Ammon's horn (tissue), 1 donor: ENCODE results near the gene CDK16.

Source experiments
- DNase-seq: peaks from one replicate; pipeline ENCODE4 v3.0.0-alpha.2; 2016; ENCODE audit warnings: low spot score

The CDK16 gene

DNA sequence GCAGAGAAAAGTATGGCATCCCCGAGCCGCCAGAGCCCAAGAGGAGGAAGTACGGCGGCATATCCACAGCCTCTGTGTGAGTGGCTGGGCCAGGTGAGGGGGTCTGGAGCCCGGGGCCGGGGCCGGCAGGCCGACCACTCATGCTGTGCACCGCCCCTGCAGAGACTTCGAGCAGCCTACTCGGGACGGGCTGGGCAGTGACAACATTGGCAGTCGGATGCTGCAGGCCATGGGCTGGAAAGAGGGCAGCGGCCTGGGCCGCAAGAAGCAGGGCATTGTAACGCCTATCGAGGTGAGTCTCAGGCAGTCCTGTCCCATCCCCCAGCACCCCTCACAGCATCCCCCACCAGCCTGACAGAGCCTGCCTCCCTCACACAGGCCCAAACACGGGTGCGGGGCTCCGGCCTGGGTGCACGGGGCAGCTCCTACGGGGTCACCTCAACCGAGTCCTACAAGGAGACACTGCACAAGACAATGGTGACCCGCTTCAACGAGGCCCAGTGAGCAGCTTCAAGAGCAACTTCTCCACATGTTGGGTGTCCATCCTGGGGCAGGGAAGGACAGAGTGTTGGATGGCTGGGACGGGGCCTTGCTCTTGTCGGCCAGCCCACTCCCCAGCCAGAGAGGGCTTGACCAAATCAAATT, 32.3 kb upstream of the CDK16 start:
- DNase-seq: no peak

DNA sequence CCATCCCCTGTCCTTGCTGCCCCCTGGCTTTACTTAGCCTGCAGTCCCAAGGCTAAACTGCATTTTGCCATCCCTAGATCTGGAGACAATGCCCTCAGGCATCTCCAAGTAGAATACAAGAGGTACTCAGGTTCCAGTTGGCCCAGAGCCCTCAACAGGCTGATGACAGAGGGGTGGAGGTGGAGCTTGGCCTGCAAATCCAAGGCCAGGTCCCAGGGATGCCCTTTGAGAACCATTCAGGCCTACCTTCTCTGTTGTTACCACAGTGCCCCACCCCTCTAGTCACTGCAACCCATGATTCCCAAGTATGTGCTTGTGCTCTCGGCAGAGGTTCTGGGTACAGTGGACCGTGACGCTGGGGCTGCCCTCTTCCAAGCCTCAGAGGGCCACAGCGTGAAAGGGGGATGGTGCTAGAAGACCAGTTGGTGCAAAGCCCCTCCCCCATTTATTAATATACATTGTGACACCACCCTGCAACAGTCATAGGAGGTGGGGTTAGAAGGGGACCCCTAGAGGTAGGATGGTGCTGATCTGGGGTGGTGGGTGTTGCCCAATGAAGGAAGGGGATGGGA, 31.3 kb upstream of the CDK16 start:
- DNase-seq: no peak

DNA sequence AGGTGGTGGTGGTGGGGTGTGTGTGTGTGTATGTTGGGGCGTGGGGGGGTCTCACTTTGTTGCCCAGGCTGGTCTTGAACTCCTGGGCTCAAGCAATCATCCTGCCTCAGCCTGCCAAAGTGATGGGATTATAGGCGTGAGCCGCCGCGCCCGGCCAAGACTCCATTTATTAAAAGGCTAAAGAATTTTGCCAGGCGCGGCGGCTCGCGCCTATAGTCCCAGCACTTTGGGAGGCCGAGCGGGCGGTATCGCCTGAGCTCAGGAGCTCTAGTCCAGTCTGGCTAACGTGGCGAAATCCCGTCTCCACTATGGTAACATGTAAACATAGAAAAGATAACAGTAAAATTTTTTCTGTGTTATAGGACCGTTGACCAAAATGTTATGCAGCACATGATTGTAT, 28.6 kb upstream of the CDK16 start:
- DNase-seq: no peak

DNA sequence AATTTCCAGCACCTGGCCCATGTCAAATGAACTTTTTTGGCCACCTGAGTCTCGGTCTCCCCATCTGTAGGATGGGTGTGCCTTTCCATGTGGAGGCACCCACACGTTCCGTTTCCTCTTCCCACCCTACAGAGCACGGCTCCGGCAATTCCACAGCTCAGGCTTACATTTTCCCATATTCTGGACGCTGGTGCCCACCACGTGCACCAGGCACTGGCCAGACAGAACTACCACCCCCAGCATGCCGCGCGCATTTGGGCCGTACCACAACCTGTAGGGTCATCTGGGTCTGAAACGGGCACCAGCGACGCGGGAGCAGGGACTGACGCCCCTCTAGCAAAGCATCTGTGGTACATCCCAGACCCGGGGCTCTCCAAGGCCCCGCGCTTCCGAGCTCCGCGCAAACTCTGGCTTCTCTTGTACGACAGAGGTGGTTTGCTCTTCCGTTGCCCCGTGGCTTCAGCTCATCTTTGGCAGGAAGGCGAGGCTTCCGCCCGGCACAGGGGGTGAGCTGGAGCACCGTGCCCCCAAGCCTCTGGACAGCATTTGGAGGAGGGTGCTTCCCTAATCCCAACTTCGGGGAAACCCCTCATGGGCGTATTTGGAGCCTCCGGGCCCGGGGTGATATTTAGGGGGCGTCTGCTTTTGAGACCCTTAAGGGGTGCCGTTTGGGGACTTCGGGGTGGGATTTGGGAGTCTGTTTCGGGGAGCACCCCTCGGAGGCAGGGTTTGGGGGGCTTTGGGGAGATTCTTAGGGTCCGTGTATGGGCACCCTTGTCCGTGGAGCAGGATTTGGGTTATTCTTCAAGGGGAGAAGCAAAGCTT, 27.8 kb upstream of the CDK16 start:
- peak; percentile 93 for DNase-seq

DNA sequence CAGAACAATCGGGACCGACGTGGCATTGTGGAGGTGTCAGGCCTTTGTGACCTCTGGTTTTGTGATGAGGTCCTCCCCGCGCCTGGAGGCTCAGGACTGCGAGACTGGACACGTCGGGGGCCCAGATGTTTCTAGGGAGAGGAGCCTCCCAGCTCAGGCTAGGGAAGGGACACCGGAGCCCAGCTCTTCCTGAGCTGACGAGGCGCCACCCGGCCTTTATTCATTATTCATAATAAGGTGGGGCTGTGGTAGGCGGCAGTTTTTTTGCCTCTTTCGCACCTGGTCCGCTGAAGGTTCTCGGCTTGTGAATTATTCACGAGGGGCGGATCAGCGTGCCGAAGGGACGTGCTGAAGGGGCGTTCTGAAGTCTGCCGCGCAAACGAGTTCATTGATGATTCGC, 27.1 kb upstream of the CDK16 start:
- DNase-seq: no peak

DNA sequence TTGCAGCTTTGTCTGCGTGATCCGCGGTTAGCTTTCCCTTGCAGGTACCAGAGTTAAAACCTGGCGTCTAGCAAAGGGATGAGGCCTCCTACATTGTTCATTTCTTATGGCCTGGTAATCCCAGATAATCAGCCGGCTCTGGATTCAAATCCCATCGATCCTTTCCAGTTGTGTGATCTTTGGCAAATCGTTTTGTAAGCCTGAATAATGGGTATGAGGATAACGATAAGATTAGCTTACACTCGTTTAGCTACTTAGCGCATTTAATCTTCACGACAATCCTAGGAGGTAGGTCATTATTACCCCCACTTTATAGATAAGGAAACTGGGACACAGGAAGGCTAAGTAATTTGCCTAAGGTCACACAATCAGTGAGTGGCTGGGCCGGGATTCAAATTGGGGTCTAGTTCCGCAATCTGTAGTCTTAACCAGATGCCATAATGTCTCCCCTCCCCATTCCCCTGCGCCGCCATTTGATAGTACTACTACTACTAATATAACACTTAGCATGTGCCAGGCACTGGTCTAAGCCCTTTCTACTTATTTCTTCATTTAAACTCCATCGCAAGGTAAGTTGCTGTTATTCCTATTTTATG, 26.6 kb upstream of the CDK16 start:
- no peak for DNase-seq

DNA sequence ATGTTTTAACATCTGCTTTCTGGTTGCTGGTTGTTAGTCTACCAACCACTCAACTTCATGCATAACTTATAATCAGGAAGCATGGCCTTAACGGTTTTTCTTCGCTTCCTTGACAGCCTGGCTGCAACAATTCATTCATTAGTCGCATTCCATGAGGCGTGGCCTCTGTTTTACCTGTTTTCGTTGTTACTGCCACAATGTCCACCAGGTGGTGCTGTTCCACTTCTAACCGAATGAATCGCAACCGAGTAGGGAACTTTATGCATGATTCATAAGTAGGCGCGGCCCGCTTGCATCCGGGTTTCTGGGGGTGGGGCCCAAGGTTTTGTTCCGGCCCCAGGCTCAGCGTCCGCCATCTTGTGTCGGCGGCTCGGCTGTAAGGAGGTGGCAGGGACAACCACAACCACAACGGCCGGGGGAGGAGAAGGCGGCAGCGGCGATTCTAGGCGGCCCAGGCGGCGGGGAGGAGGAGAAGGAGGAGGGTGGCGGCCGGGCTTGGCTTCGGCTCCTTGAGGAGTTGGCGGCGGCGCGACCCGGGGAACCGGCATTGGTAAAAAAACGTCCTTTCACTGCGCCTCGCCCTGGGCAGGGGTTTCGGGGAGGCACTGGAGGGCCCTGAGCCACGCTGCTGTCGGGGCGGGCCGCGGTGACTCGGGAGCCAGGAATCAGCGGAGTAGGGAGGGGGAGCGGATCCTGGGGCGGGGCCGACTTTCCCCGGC, 24.8 kb upstream of the CDK16 start, which contains the start of gene UBA1:
Gene UBA1 (plus strand): TSS at position 355 of the 719 bp plus-strand sequence. CDS start 4,974 bp downstream, outside the sequence.
- peak; percentile 94 for DNase-seq

DNA sequence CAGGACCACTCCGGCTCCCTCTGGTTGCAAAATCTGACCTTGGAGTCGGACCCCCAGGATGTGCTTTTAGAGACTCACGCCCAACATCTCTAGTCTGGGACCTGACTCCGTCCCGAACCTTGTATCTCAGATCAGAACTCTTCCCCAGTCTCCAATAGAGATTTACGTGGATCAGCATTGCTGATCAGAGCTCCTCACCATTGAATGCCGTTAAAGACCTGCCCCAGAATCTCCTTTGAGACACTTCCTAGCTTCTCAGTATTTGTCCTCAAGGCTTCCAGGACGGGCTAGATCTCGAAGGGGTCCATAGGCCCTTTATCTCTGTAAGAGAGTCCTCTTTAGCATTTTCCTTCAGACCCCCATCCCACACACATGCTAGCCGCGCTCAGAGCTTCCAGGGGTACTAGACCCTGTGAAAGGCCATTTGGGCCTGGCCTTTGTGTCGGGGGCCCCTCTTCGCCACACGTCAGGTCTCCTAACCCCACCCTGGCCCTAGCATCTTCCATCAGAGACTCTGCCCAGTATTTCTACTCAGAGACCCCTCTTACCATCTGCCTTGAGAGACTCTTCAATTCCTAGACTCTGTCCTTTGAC, 24.2 kb upstream of the CDK16 start:
- DNase-seq: no peak

DNA sequence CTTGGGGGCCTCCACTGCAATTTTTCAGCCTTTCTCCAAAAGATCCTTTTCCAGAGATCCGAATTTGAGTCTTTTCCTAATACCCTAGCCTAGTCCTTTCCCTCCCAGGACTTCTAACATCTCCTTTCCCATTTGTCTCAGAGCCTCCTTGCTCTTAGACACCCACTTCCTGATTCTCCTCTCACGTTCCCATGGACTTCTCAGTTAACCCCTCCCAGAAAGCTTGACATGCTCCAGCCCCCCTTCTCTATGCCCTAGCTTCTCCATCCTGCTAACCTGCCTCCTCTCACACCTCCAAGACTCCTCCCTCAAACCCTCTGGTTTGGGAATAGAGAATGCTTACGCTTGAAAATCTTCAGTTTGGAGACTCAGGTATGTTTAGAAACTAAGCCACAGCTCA, 22.4 kb upstream of the CDK16 start:
- no peak for DNase-seq

DNA sequence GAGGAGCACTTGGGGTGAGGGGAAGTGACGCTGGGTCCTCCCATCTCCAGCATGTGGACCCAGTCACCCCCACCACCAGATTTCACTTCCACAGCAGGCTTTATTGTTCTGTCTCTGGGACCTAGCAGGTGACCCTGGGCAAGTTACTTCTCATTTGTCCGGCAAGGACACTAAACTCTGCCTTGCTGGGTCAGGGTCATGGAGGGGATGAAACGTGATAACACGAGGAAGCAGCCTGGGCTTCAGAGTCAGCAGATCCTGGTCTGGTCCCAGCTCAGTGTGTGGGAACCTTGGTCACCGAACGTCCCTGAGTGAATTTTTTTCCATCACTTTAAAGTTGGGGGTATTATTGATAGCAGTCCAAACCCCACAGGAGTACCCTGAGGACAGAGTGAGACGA, 21.0 kb upstream of the CDK16 start:
- DNase-seq: no peak

DNA sequence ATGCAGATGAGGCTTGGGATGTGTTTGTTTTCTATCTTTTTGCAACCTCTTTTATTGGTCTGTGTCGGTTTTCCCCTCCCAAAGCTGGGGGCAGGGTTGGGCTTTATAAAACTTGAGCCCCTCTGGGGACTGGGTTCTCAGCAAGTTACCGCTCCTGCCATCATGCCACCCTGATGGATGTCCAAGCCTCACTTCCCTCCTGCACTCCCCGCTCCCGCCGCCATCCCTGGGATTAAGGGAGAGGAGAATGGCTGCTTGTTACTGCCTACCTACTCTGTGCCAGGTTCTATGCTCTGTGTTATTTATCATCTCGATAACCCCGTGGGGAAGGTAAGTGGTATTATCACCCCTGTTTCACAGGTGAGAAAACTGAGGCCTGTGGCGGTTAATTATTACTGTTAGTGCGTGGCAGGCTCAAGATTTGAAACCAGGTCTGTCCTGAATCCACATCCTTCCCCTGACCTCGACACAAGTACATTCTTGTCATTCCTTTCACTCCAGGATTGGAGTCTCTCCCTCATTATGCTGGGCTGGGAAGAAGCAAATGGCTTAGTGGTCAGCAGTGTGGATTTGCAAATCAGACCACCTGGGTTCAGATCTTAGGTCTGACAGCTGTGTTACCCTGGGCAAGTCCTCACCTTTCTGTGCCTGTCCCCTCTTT, 20.3 kb upstream of the CDK16 start:
- no peak for DNase-seq

DNA sequence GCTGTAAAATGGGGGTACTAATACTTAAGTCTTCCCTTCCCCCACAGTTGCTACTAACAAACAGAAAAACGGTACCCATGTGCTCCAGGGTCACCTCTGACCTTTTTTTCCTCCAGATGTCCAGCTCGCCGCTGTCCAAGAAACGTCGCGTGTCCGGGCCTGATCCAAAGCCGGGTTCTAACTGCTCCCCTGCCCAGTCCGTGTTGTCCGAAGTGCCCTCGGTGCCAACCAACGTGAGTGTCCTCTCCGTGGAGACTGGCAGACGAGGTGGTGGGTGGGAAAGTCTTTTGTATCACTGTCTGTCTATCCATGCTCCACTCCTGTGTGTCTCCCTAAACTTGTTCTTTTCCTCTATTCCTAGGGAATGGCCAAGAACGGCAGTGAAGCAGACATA, 19.8 kb upstream of the CDK16 start:
- no peak for DNase-seq

DNA sequence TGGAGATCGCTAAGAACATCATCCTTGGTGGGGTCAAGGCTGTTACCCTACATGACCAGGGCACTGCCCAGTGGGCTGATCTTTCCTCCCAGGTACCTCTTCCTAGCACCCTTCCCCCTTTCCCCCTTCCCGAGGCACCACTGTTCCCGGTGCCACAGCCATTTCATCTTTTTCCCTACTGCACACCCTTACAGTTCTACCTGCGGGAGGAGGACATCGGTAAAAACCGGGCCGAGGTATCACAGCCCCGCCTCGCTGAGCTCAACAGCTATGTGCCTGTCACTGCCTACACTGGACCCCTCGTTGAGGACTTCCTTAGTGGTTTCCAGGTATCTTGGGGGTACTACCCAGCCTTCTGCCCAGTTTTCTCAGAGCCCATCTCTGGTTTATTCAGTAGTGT, 19.2 kb upstream of the CDK16 start:
- no peak for DNase-seq

DNA sequence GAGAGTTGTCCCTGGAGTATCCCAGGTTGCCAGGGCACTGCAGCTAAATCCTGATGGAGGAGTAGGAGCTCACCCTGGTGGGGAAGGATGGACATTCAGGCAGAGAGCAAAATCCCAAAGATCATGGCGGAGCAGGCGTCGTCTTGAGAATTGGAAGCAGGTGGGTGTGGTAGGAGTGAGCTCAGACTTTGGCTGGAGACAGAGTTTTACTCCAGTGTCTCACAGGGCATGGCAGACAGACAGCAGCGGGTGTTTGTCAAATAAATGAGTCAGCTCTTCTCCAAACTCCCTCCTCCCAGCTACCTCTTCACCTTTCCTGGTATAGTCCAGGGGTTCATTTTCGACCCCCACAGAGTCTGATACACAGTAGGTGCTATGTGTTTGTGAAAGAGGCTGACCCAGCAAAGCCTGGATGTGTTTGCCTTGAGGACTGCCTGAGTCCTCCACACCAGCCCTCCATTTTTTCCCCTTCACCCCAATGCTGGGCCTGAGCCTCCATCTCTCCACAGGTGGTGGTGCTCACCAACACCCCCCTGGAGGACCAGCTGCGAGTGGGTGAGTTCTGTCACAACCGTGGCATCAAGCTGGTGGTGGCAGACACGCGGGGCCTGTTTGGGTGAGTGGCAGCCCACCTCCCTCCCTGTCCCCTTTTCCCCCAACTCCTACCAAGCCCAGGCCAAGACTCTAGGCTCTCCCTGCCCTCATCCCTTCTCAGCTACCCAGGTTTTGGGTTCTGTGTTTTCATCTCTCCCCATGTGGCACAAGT, 17.9 kb upstream of the CDK16 start:
- DNase-seq: no peak

DNA sequence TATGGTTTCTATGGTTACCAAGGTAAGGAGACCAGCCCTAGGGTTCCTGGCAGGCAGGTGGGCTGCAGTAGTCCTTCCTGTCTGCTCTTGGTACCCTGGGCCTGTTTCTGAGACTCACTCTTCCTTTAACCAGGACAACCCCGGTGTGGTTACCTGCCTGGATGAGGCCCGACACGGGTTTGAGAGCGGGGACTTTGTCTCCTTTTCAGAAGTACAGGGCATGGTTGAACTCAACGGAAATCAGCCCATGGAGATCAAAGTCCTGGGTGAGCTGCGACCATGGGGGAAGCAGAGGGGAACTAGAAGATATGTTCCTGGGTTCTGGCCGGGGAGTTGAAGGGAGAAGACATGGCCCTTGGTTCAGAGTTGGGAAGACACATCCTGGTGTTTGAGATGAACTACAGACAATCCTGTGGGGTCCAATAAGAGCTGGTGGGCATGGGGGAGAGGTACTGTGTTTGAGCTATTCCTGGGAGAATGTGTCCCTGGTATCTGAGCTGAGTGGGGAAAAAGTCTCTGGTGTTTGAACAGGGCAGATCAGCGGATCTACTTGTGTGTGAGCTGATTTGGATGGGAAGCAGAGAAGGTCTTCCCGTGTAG, 17.0 kb upstream of the CDK16 start:
- DNase-seq: no peak

DNA sequence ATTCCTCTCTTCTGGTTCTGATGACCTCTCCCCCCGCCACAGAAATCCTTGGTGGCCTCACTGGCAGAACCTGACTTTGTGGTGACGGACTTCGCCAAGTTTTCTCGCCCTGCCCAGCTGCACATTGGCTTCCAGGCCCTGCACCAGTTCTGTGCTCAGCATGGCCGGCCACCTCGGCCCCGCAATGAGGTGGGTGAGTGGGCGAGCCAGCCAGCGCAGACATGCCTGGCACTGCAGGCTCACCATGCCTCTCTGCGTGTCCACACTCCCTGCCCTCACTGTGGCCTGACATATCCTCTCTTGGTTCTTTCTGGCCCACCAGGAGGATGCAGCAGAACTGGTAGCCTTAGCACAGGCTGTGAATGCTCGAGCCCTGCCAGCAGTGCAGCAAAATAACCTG, 16.2 kb upstream of the CDK16 start:
- DNase-seq: no peak

DNA sequence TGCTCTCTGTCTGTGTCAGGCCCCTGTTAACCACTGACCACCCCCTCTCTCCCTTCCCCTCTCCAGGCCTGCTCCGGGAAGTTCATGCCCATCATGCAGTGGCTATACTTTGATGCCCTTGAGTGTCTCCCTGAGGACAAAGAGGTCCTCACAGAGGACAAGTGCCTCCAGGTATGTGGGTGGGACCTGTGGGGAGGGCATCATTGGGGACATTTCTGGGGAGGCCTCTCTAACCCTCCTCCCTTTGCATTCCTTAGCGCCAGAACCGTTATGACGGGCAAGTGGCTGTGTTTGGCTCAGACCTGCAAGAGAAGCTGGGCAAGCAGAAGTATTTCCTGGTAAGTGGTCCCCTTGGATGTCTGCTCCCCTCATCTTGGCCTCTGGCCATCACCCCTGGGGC, 15.6 kb upstream of the CDK16 start:
- DNase-seq: no peak

DNA sequence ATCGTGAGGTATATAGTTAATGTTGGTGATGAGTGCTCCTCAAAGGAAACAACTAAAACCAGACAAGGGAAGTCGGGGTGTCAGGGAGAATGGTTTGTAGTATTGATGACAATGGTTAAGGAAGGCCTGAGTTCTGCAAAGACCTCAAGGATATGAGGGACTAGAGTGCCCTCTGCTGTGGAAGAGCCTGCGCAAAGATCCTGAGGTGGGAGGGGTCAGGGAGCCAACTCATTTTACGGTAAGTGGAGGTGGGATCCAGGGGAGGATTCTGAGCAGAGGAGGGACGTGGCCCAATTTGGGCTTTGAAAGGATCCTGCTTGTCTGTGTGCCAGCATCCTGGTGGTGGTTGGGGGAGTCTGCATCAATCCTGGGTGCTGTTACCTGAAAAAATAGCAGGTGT, 13.5 kb upstream of the CDK16 start:
- DNase-seq: no peak

DNA sequence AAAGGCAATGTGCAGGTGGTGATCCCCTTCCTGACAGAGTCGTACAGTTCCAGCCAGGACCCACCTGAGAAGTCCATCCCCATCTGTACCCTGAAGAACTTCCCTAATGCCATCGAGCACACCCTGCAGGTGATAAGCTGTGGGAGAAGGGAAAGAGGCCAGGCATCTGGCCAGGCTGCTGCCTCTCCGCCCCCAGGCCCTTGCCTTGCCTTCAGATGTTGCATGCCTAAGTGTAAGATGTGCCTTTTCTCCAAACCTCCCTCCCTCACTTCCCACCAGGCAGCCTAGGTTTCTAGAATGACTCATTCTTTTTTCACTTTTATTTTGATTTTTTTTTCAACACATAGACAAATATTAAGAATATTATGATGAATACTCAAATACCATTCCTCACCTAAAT, 12.2 kb upstream of the CDK16 start:
- DNase-seq: no peak

DNA sequence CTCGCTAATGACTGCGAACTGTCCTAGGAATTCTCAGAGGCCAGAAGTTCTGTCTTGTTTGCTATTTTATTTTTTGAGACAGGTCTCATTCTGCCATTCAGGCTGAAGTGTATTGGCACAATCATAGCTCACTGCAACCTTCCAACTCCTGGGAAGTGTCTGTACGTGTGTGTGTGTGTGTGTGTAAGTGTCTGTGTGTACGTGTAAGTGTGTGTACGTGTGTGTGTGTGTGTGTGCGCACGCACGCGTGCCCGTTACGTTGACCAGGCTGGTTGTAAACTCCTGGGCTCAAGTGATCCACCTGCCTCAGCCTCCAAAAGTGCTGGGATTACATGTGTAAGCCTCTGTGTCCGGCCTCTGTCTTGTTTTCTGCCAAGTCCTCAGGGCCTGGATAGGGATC, 10.4 kb upstream of the CDK16 start:
- DNase-seq: no peak
